ACC112 (cell line): ENCODE measurements around the gene APMAP.

ENCODE experiments used
- H2AFZ ChIP-seq: fragments of 200-600 bp; sonication (generic); one replicate; pipeline ENCODE4 v1.6.0; 2017; ENCODE audit warnings: antibody characterized with exemption, low read length; ENCODE audit not compliant: unreplicated experiment
- H3K27ac ChIP-seq: fragments of 200-600 bp; sonication (generic); 2 replicates; pipeline ENCODE4 v1.5.1; 2014; ENCODE audit warnings: low read depth, mild to moderate bottlenecking, antibody characterized with exemption, low read length, moderate library complexity
- H3K27me3 ChIP-seq: fragments of 200-600 bp; sonication (generic); 2 replicates; pipeline ENCODE4 v1.6.1; 2014; ENCODE audit warnings: mild to moderate bottlenecking, antibody characterized with exemption, low read length, moderate library complexity, mixed read lengths; ENCODE audit not compliant: insufficient read depth
- H3K36me3 ChIP-seq: fragments of 200-600 bp; sonication (generic); 2 replicates; pipeline ENCODE4 v1.6.1; 2016; ENCODE audit warnings: mild to moderate bottlenecking, antibody characterized with exemption, low read length, moderate library complexity, mixed read lengths; ENCODE audit not compliant: insufficient read depth
- H3K4me1 ChIP-seq: fragments of 200-600 bp; sonication (generic); one replicate; pipeline ENCODE4 v1.6.1; 2016; ENCODE audit warnings: low read length, mixed read lengths; ENCODE audit not compliant: insufficient read depth, unreplicated experiment, control insufficient read depth
- H3K4me3 ChIP-seq: fragments of 200-600 bp; sonication (generic); 2 replicates; pipeline ENCODE4 v1.5.1; 2014; ENCODE audit warnings: mild to moderate bottlenecking, low read depth, low read length
- H3K79me2 ChIP-seq: fragments of 200-600 bp; sonication (generic); one replicate; pipeline ENCODE4 v1.6.0; 2016; ENCODE audit warnings: low read length; ENCODE audit not compliant: control insufficient read depth, unreplicated experiment, insufficient read depth

APMAP gene

DNA sequence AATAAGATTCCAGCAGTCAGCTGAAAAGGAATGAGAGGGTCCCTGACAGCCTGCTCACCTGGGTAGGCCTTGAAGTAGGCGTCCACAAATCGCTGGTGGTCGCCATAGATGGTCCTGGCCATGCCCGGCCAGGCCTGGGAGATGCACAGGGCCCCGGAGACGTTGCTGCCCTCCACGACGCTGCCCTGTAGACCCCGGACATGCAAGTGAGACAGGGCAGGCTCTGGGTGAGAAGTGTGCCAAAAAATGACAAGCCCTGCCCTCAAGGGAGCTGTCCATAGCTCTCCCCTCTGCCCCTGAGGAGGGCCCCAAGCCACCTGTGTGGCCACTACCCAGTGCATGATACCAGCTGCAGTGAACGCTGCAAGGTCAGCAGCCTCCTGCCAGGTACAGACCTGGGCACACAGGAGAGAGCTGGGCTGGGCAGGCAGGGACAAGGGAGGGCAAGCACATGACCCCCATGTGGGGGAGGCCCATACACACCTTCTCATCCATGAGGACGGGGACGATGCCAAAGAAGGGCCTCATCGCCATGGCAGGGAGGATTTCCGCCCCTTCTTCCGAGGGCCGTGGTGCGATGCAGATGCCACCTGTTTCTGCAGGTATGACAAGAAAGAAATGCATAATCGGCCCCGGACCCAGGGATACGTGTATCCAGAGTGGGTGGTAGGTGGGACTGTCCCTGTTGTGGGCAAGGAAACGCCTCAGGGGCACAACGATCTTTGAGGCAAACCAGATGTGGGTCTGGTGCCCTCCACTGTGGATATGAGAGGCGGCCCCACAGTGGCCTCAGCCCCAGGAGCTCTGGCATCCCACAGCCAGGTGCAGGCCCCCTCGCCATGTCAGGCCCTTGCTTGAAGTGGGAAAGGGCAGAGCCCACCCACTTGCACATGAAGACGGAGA lies 21.2 kb upstream of the APMAP start:
- Histone ChIP-seq H3K4me3 (no peak overlapping the region), H3K79me2 (no peaks in the 10 kb centered on the region), H3K36me3 (no peaks in the 10 kb centered on the region), H3K27ac (no peak overlapping the region), H3K27me3 (no peaks in the 10 kb centered on the region), H3K4me1 (no peaks in the 10 kb centered on the region), H2AFZ (no peak overlapping the region)

DNA sequence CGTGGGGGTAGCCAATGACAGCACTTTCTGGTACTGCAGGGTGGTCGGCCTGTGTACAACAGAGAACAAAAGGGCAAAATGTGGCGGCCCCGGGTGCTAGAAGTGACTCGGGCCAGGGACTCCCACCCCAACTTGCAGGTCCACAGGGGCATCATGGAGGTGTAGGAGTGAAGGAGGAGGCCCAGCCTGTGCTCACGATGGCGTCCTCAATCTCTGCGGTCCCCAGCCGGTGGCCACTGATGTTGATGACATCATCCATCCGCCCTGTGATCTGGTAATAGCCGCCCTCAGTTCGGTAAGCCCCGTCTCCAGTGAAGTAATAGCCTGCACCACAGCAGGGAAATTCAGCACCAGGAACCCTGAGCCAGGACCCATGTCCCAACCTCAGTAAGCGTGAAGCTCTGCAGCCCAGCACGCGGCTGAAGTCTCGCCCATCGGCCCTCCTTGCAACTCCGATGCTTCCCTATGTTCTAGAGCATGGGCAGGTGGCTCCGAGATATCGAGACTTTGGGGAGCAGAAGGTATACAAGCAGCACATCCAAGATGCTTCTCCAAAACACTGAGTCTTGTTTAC lies 20.2 kb upstream of the APMAP start:
- Histone ChIP-seq H3K27me3 (no peaks in the 10 kb centered on the region), H3K27ac (no peak overlapping the region), H3K36me3 (no peaks in the 10 kb centered on the region)

GRCh38 chr20:25011831-25012241 lies 19.3 kb upstream of the APMAP start:
- Histone ChIP-seq H2AFZ (no peak overlapping the region), H3K27me3 (no peaks in the 10 kb centered on the region), H3K27ac (no peak overlapping the region), H3K4me3 (no peak overlapping the region), H3K79me2 (no peaks in the 10 kb centered on the region), H3K4me1 (no peaks in the 10 kb centered on the region), H3K36me3 (no peaks in the 10 kb centered on the region)

More for the DNA sequence above, 20.2 kb upstream of the APMAP start:
- Histone ChIP-seq H3K4me3 (no peak overlapping the region), H3K79me2 (no peaks in the 10 kb centered on the region), H3K4me1 (no peaks in the 10 kb centered on the region), H2AFZ (no peak overlapping the region)

GRCh38 chr20:25011261-25011660 lies 18.7 kb upstream of the APMAP start:
- no peaks in the 10 kb centered on the region for H3K36me3 ChIP-seq
- H2AFZ ChIP-seq: no peak overlapping the region
- no peaks in the 10 kb centered on the region for H3K79me2 ChIP-seq
- H3K4me3 ChIP-seq: no peak overlapping the region
- H3K27ac ChIP-seq: no peak overlapping the region
- no peaks in the 10 kb centered on the region for H3K27me3 ChIP-seq
- no peaks in the 10 kb centered on the region for H3K4me1 ChIP-seq

GRCh38 chr20:25009218-25010145 lies 16.9 kb upstream of the APMAP start:
- Histone ChIP-seq H3K4me1 (no peaks in the 10 kb centered on the region), H3K36me3 (no peaks in the 10 kb centered on the region), H2AFZ (no peak overlapping the region), H3K4me3 (no peak overlapping the region), H3K27me3 (no peaks in the 10 kb centered on the region), H3K79me2 (no peaks in the 10 kb centered on the region), H3K27ac (no peak overlapping the region)

- Histone ChIP-seq H3K4me1 (no peaks in the 10 kb centered on the region), H3K27me3 (no peaks in the 10 kb centered on the region), H3K4me3 (no peak overlapping the region), H3K36me3 (no peaks in the 10 kb centered on the region), H3K79me2 (no peaks in the 10 kb centered on the region), H3K27ac (no peak overlapping the region), H2AFZ (no peak overlapping the region)
Observed at GRCh38 chr20:25008388-25009217, 16.1 kb upstream of the APMAP start.

GRCh38 chr20:25007491-25008305 lies 15.1 kb upstream of the APMAP start:
- Histone ChIP-seq H3K79me2 (no peaks in the 10 kb centered on the region), H3K4me1 (no peaks in the 10 kb centered on the region), H3K27me3 (no peaks in the 10 kb centered on the region), H2AFZ (no peak overlapping the region), H3K4me3 (no peak overlapping the region), H3K27ac (no peak overlapping the region), H3K36me3 (no peaks in the 10 kb centered on the region)

DNA sequence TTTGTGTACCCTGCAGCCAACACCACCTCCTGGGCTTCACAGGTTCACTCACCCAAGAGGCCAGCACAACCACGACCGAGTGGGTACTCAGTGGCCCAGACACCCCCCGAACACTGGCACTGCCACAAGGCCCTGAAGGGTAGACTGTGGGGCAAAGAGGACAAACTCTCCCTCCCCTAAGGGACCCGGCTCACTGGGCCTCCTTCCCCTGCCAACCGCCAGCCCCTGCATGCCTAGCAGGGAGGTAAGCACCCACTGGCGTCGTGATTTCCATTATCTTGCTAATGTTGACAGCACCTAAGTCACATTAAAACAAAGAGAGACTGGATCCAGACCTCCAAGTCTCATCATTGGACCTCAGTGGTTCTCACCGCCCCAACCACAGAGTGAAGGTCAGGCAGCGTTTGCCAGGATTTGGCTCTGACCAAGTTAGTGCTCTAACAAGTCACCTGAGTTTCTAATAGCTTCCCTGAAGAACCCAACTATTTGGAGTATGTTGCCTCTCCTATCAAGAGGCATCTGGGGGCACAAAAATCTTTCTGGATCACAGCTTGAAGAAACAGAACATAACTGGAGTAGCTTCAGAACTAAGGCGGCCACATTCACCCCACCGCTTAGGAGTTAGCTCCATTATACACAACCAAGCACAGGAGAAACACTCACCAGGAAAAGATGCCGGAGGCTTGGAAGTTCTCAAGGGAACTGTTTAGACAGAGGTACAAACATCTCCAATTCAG lies 14.0 kb upstream of the APMAP start:
- Histone ChIP-seq H3K27ac (no peak overlapping the region), H3K36me3 (no peaks in the 10 kb centered on the region), H3K4me1 (no peaks in the 10 kb centered on the region)

DNA sequence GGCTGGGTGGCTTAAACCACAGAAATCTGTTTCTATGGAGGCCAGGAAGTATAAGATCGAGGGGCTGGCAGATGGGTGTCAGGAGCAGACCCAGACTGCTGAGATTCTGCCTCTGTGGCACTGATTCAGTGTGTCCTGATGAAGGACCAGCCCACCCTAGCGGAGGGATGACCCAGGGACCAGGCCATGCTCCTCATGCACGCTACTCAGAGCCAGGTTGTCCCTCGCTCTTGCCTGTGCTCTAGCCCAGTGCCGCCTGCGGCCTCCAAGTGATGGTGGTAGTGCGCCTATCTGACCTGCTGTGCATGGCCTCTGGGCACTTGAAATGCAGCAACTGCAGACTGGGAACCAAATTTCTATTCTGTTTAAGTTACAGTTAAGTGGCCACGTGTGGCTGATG lies 13.1 kb upstream of the APMAP start:
- Histone ChIP-seq H3K4me1 (peaks cover 3% of the 10 kb centered on the region), H2AFZ (no peak overlapping the region), H3K27me3 (no peaks in the 10 kb centered on the region), H3K36me3 (no peaks in the 10 kb centered on the region), H3K4me3 (no peak overlapping the region), H3K79me2 (no peaks in the 10 kb centered on the region), H3K27ac (no peak overlapping the region)

More for the DNA sequence above, 14.0 kb upstream of the APMAP start:
- no peak overlapping the region for H2AFZ ChIP-seq
- H3K79me2 ChIP-seq: no peaks in the 10 kb centered on the region
- H3K27me3 ChIP-seq: no peaks in the 10 kb centered on the region
- no peak overlapping the region for H3K4me3 ChIP-seq
